ENCODE data around the gene SESN2.

The SESN2 gene

DNA sequence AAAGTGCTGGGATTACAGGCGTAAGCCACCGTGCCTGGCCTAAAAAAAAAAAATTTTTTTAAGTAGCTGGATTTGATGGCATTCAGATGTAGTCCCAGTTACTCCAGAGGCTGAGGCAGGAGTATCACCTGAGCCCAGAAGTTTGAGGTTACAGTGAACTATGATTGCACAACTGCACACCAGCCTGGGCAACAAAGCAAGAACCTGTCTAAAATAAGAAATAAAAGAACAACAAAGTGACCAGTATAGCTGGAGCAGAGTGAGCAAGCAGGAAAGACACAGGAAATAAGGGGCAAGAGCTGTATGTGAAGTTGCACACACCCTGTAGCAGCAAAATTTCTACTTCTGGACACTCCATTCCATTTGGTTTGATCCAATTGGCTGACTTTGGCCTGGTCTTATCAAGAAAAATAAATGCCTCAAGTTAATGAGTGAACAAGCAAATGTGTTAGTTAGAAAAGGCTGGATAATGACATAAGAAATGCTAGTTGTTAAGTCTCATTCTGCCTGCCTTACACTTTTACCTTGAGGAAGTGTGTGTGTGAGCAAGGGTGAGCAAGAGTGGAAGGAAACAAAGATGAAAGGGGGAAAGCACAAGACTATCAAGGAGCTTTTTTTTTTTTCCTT is 15.5 kb upstream of the SESN2 start:
- H3K36me3 ChIP-seq (ENCODE audit: control insufficient read depth in 4 of 4, insufficient read depth in 4 of 4, low read length in 3 of 4) = peaks cover 0 to 11% (median 4%) of the 10 kb centered on the region in 4 experiments
- POLR2A ChIA-PET = interaction anchor here (0.7 kb wide), 1 partner anchor 942 kb away, joined by 3 read pairs; no protein-coding TSS in a partner anchor
- no peaks in the 10 kb centered on the region for H3K9me3 ChIP-seq (ENCODE audit: control extremely low read depth in 1 of 5, control insufficient read depth in 4 of 5, insufficient read depth in 2 of 5, low read depth in 1 of 5, low read length in 4 of 5)
- no peaks in the 10 kb centered on the region for H3K27me3 ChIP-seq (replicated peaks in 2 of 5; ENCODE audit: control insufficient read depth in 4 of 5, insufficient read depth in 5 of 5, low read length in 4 of 5)
- H3K27ac ChIP-seq (ENCODE audit: insufficient read depth in 1 of 2, low read depth in 1 of 2, low read length in 2 of 2, poor library complexity in 1 of 2, severe bottlenecking in 2 of 2) = peak overlapping the region in 1 of 2 experiments; percentile 36
- peak in 2 of 3 donors; percentile 14 to 18 for DNase-seq
- no CpG with 5 or more reads among the region's 2 CpGs for WGBS (ENCODE audit: insufficient coverage)
- CTCF ChIA-PET = interaction anchor here (1.1 to 1.5 kb wide), 2 partner anchors 34 to 100 kb away, joined by 3 read pairs; no protein-coding TSS in a partner anchor
- peak overlapping the region in 3 of 7 experiments; percentile 11 to 54 (median 20) for H3K4me3 ChIP-seq (ENCODE audit: control insufficient read depth in 1 of 7, extremely low read depth in 1 of 7, insufficient read depth in 4 of 7, low read depth in 2 of 7, low read length in 6 of 7)
- H3K4me1 ChIP-seq (ENCODE audit: control extremely low read depth in 1 of 4, control insufficient read depth in 4 of 4, insufficient read depth in 4 of 4, low read length in 3 of 4) = peaks cover 31 to 51% (median 47%) of the 10 kb centered on the region in 4 experiments

DNA sequence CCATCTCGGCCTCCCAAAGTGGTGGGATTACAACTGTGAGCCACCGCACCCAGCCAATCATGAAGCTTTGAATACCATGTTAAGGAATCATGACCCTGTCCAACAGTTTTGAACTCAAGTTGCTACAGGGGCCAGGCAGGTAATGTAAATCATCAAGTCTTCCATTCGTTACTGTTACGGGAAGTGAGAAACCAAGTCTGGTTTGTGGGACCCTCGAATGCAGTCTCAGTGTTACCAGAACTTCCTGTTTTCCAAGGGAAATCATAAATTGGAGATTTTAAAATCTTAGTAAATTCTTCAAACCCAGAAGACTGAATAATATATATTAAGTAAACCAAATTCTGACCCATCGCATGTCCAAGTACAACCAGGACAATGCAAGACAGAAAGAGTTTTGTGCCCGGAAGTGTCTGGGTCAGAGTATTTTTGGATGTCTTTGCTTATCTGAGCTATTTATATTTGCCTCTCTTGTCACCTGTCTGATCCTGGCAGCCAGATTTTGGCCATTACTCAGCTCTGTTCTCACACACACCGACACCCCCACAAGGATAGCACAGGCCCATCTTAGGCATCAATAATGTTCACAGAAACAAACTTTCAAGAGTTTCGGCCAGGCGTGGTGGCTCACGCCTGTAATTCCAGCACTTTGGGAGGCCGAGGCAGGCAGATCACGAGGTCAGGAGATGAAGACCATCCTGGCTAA is 14.6 kb upstream of the SESN2 start:
- no peaks in the 10 kb centered on the region for H3K27me3 ChIP-seq (replicated peaks in 2 of 5; ENCODE audit: control insufficient read depth in 4 of 5, insufficient read depth in 5 of 5, low read length in 4 of 5)
- peaks cover 0 to 8% (median 3%) of the 10 kb centered on the region in 4 experiments for H3K36me3 ChIP-seq (ENCODE audit: control insufficient read depth in 4 of 4, insufficient read depth in 4 of 4, low read length in 3 of 4)
- peak in 2 of 3 donors; percentile 34 to 47 for DNase-seq
- POLR2A ChIA-PET = interaction anchor here (0.6 to 1.3 kb wide), 2 partner anchors 12 to 259 kb away, joined by 3 to 5 read pairs; no protein-coding TSS in a partner anchor
- peaks cover 33 to 60% (median 56%) of the 10 kb centered on the region in 4 experiments for H3K4me1 ChIP-seq (ENCODE audit: control extremely low read depth in 1 of 4, control insufficient read depth in 4 of 4, insufficient read depth in 4 of 4, low read length in 3 of 4)
- CTCF ChIA-PET = interaction anchor here (0.7 to 1.1 kb wide), 2 partner anchors 99 to 250 kb away, joined by 3 read pairs; no protein-coding TSS in a partner anchor
- 59% methylated on average over 10 of the region's 13 CpGs for WGBS (ENCODE audit: insufficient coverage)
- no peaks in the 10 kb centered on the region for H3K9me3 ChIP-seq (ENCODE audit: control extremely low read depth in 1 of 5, control insufficient read depth in 4 of 5, insufficient read depth in 2 of 5, low read depth in 1 of 5, low read length in 4 of 5)
- peak overlapping the region in 1 of 2 experiments; percentile 36 for H3K27ac ChIP-seq (ENCODE audit: insufficient read depth in 1 of 2, low read depth in 1 of 2, low read length in 2 of 2, poor library complexity in 1 of 2, severe bottlenecking in 2 of 2)
- peak overlapping the region in 4 of 7 experiments; percentile 12 to 52 (median 33) for H3K4me3 ChIP-seq (ENCODE audit: control insufficient read depth in 1 of 7, extremely low read depth in 1 of 7, insufficient read depth in 4 of 7, low read depth in 2 of 7, low read length in 6 of 7)

DNA sequence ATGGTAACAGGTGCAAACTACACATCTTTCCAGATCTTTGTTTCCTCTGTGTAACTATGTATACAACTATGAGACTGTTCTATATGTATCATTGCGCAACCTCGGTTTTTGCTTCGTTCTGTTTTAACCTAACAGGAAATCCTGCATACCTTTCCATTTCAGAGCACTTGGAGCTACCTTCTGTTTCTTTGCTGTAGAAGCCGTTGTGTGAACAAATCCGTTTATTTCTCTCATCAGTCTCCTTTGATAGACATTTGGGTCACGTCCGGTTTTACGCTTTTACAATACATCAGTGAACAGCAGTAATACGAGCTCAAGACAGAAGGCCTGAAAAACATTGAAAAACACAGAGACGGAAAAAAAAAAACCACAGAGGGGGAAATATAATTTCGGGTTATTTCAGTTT is 12.9 kb upstream of the SESN2 start:
- CTCF ChIA-PET = interaction anchor here (0.6 to 1.4 kb wide), 3 partner anchors 9 to 107 kb away, joined by 3 to 5 read pairs (median 4); no protein-coding TSS in a partner anchor
- Histone ChIP-seq H3K4me1 (ENCODE audit: control extremely low read depth in 1 of 4, control insufficient read depth in 4 of 4, insufficient read depth in 4 of 4, low read length in 3 of 4) (peaks cover 36 to 70% (median 57%) of the 10 kb centered on the region in 4 experiments), H3K9me3 (ENCODE audit: control extremely low read depth in 1 of 5, control insufficient read depth in 4 of 5, insufficient read depth in 2 of 5, low read depth in 1 of 5, low read length in 4 of 5) (no peaks in the 10 kb centered on the region), H3K27ac (ENCODE audit: insufficient read depth in 1 of 2, low read depth in 1 of 2, low read length in 2 of 2, poor library complexity in 1 of 2, severe bottlenecking in 2 of 2) (peak overlapping the region; percentile 95 to 96), H3K36me3 (ENCODE audit: control insufficient read depth in 4 of 4, insufficient read depth in 4 of 4, low read length in 3 of 4) (no peaks in the 10 kb centered on the region), H3K27me3 (replicated peaks in 2 of 5; ENCODE audit: control insufficient read depth in 4 of 5, insufficient read depth in 5 of 5, low read length in 4 of 5) (no peaks in the 10 kb centered on the region), H3K4me3 (ENCODE audit: control insufficient read depth in 1 of 7, extremely low read depth in 1 of 7, insufficient read depth in 4 of 7, low read depth in 2 of 7, low read length in 6 of 7) (peak overlapping the region; percentile 68 to 93 (median 78))
- POLR2A ChIA-PET = interaction anchor here (1.3 kb wide), 1 partner anchor 14 kb away, joined by 3 read pairs; no protein-coding TSS in a partner anchor
- WGBS (ENCODE audit: insufficient coverage) = 0% methylated on average over 3 of the region's 11 CpGs
- DNase-seq = peak in 2 of 3 donors; percentile 86 to 90

DNA sequence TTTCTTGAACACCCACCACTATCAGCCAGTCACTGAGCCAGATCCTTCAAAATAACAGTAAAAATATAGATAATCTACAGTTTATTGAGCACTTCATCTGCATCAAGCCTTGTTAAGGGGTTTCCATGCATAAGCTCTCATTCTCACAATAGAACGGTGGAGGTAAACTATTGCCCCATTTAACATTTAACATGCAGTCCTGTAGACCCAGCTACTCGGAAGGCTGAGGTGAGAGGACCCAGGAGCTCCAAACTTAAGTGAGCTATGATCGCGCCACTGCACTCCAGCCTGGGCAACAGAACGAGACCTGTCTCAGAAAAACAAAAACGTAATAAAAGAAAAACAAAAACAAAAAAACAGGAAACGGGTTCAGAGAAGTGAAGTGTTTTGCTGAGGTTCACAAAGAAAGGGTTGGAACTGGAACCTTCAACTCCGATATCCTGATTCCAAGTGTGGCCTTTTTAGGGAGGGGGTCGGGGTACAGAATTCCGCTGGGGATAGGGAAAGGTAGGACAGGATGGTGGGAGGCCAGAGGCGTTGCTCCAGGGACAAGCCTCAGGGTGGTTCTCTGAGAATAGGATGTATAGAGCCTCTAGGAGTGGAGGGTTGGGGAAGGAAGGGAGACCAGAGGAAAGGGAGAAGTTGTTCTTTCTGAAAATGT is 11.6 kb upstream of the SESN2 start:
- Histone ChIP-seq H3K27ac (ENCODE audit: insufficient read depth in 1 of 2, low read depth in 1 of 2, low read length in 2 of 2, poor library complexity in 1 of 2, severe bottlenecking in 2 of 2) (peak overlapping the region; percentile 56 to 95), H3K4me3 (ENCODE audit: control insufficient read depth in 1 of 7, extremely low read depth in 1 of 7, insufficient read depth in 4 of 7, low read depth in 2 of 7, low read length in 6 of 7) (peak overlapping the region in 5 of 7 experiments; percentile 33 to 93 (median 68)), H3K36me3 (ENCODE audit: control insufficient read depth in 4 of 4, insufficient read depth in 4 of 4, low read length in 3 of 4) (no peaks in the 10 kb centered on the region), H3K27me3 (replicated peaks in 2 of 5; ENCODE audit: control insufficient read depth in 4 of 5, insufficient read depth in 5 of 5, low read length in 4 of 5) (no peaks in the 10 kb centered on the region), H3K9me3 (ENCODE audit: control extremely low read depth in 1 of 5, control insufficient read depth in 4 of 5, insufficient read depth in 2 of 5, low read depth in 1 of 5, low read length in 4 of 5) (no peaks in the 10 kb centered on the region), H3K4me1 (ENCODE audit: control extremely low read depth in 1 of 4, control insufficient read depth in 4 of 4, insufficient read depth in 4 of 4, low read length in 3 of 4) (peaks cover 35 to 67% (median 55%) of the 10 kb centered on the region in 4 experiments)
- POLR2A ChIA-PET = interaction anchor here (0.6 to 1.7 kb wide), 3 partner anchors 60 to 120 kb away, joined by 3 to 10 read pairs (median 6); partner anchors contain the start of gene MED18
- no peak for DNase-seq
- WGBS (ENCODE audit: insufficient coverage) = 80% methylated on average over 7 of the region's 11 CpGs
- CTCF ChIA-PET = interaction anchor here (0.6 to 4.0 kb wide), 21 partner anchors 10 to 357 kb away, joined by 3 to 19 read pairs (median 8); partner anchors contain the start of gene MED18

DNA sequence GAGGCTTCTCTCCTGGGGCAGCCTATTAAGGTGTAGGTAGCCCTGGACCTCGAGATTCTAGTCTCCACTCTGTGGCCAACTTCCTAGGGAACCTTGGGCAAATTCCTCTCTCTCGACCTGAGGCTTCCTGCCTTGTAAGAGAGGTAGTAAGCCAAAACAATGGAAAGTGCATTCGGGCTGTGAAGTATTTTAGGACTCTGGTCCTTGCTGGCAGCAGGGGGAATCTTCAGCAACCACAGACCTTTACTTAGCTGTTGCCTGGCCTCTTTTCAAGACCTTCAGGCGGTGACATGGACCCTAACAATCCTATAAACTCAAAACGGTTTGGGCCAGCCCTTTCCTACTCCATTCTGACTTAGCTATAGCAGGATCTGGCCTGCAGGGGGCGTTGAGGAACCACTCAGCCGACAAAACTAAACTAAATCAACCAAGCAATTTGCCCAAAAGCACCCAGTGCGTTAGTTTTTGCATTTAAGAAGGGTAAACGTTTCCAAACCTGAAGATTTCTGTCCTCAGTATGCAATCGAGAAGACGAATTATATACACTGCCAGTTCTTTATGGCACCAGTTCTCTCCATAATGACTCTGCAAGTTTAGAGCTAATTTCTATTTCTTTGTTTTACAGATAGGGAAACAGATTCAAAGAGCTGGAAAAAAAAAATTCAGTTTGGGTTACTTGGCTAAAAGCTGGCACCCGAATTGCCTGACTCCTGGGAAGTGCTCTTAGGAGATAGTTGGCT is 10.9 kb upstream of the SESN2 start:
- peak overlapping the region; percentile 56 to 95 for H3K27ac ChIP-seq (ENCODE audit: insufficient read depth in 1 of 2, low read depth in 1 of 2, low read length in 2 of 2, poor library complexity in 1 of 2, severe bottlenecking in 2 of 2)
- H3K9me3 ChIP-seq (ENCODE audit: control extremely low read depth in 1 of 5, control insufficient read depth in 4 of 5, insufficient read depth in 2 of 5, low read depth in 1 of 5, low read length in 4 of 5) = no peaks in the 10 kb centered on the region
- WGBS (ENCODE audit: insufficient coverage) = 8% methylated on average over 9 of the region's 12 CpGs
- no peaks in the 10 kb centered on the region for H3K27me3 ChIP-seq (replicated peaks in 2 of 5; ENCODE audit: control insufficient read depth in 4 of 5, insufficient read depth in 5 of 5, low read length in 4 of 5)
- no peaks in the 10 kb centered on the region for H3K36me3 ChIP-seq (ENCODE audit: control insufficient read depth in 4 of 4, insufficient read depth in 4 of 4, low read length in 3 of 4)
- peak; percentile 81 to 90 (median 88) for DNase-seq
- H3K4me3 ChIP-seq (ENCODE audit: control insufficient read depth in 1 of 7, extremely low read depth in 1 of 7, insufficient read depth in 4 of 7, low read depth in 2 of 7, low read length in 6 of 7) = peak overlapping the region in 5 of 7 experiments; percentile 24 to 68 (median 50)
- ChIA-PET POLR2A (interaction anchor here (0.6 to 1.7 kb wide), 5 partner anchors 11 to 223 kb away, joined by 3 to 10 read pairs (median 5); partner anchors contain the start of genes MED18 and SESN2), CTCF (interaction anchor here (0.6 to 4.0 kb wide), 35 partner anchors 10 to 356 kb away, joined by 3 to 19 read pairs (median 4); partner anchors contain the start of gene MED18)
- peaks cover 28 to 60% (median 48%) of the 10 kb centered on the region in 4 experiments for H3K4me1 ChIP-seq (ENCODE audit: control extremely low read depth in 1 of 4, control insufficient read depth in 4 of 4, insufficient read depth in 4 of 4, low read length in 3 of 4)

All from common myeloid progenitor, CD34-positive (primary cell).